Measurements from ENCODE around the gene SLC9A5. TPM values are rescaled to one million over a fixed set of nuclear protein-coding genes. Genes with fewer than 3 reads are reported as not detected.

Gene SLC9A5
- total and polyA plus RNA-seq, 9 of the 15 experiments (the other 6 are each of a cell fraction or from before 2014, with no cell fraction given) = 0.06 to 3.1 (median 1.2) TPM

GRCh38 chr16:67294171-67294757, 45.5 kb downstream of the SLC9A5 start:
- BruUV-seq (replicated peaks) = no TSS peak
- ATAC-seq = no peak; the same call in 2 of the 3 replicates
- no peak overlapping the region for H3K4me2 ChIP-seq (ENCODE audit: insufficient read depth, low read length)
- no peak overlapping the region for H3K9ac ChIP-seq (ENCODE audit: insufficient read depth in 1 of 2, low read depth in 2 of 2, low read length in 2 of 2)
- ChIA-PET POLR2A (interaction anchor here (0.6 to 0.8 kb wide), 4 partner anchors 11 to 46 kb away, joined by 3 to 4 read pairs (median 3); partner anchors contain the start of gene SLC9A5), CTCF (ENCODE audit: low intra/inter-chr PET ratio) (interaction anchor here (0.5 kb wide), 1 partner anchor 1747 kb away, joined by 3 read pairs; no protein-coding TSS in a partner anchor)
- H3K9me1 ChIP-seq (ENCODE audit: control insufficient read depth, insufficient read depth, low read length) = peaks cover 4% of the 10 kb centered on the region
- no peak overlapping the region for H3K4me3 ChIP-seq
- no peaks in the 10 kb centered on the region for H4K20me1 ChIP-seq (replicated peaks; ENCODE audit: control insufficient read depth, insufficient read depth, low read length)
- DNase-seq (ENCODE audit: extremely low read depth in 1 of 4, low spot score in 3 of 4) = no peak
- intact Hi-C loops (cut with micrococcal nuclease) = no loop called here
- in situ Hi-C loops (cut with MboI) = no loop called here
- H3K27me3 ChIP-seq (ENCODE audit: control insufficient read depth in 2 of 2, insufficient read depth in 2 of 2, low read length in 2 of 2) = peaks cover 19 to 36% of the 10 kb centered on the region in 2 experiments; a peak in 4 of 5 replicates
- no peaks in the 10 kb centered on the region for H3K36me3 ChIP-seq (ENCODE audit: control insufficient read depth, insufficient read depth, low read length)
- WGBS (ENCODE audit: insufficient coverage, low coverage, missing lambda C conversion rate) = 5% methylated on average over 4 of the region's 4 CpGs
- no peak for FAIRE-seq
- no peak overlapping the region for H3K27ac ChIP-seq (ENCODE audit: extremely low read depth, low read depth, low read length)
- H3K9me3 ChIP-seq (replicated peaks; ENCODE audit: control insufficient read depth, insufficient read depth, low read depth, low read length) = no peaks in the 10 kb centered on the region
- peaks cover 0 to 4% of the 10 kb centered on the region in 2 experiments; a peak in 1 of 5 replicates for H3K4me1 ChIP-seq (replicated peaks in 1 of 2; ENCODE audit: control insufficient read depth in 2 of 2, insufficient read depth in 2 of 2, low read length in 2 of 2)
- H3K79me2 ChIP-seq (ENCODE audit: control insufficient read depth, insufficient read depth, low read length) = no peaks in the 10 kb centered on the region
- TF ChIP-seq DPF2 (IDR thresholded peaks at IDR 0.05) (no peak), ELK1 (CRISPR knock-in tag; IDR thresholded peaks at IDR 0.05) (no peak), TARDBP (IDR thresholded peaks at IDR 0.05) (no peak), E2F6 (IDR thresholded peaks at IDR 0.05; ENCODE audit: borderline replicate concordance in 1 of 2, extremely low read depth in 1 of 2, insufficient read depth in 1 of 2, insufficient read length in 1 of 2, low read depth in 1 of 2, low read length in 1 of 2, poor library complexity in 1 of 2, severe bottlenecking in 1 of 2) (no peak), IFI16 (CRISPR knock-in tag; IDR thresholded peaks at IDR 0.05) (no peak), ARID1B (IDR thresholded peaks at IDR 0.05) (no peak), CHD1 (IDR thresholded peaks at IDR 0.05; ENCODE audit: low read length) (no peak), MBD2 (IDR thresholded peaks at IDR 0.05; ENCODE audit: borderline replicate concordance, low read depth) (no peak)
- no peak overlapping the region for H2AFZ ChIP-seq (ENCODE audit: low read depth, low read length)

Measured in K562 (cell line).